Upper lobe of left lung (tissue), 6 donors: Measurements from ENCODE around the gene CLCN1. TPM values are rescaled to one million over a fixed set of nuclear protein-coding genes. Genes with fewer than 3 reads are reported as not detected.

ENCODE experiments used
- ATAC-seq, 2 donors: fragments of 200-7000 bp; cut with Tn5 transposase; one replicate each; pipeline ENCODE4 v1.9.1; 2022; ENCODE audit warnings: mild to moderate bottlenecking in 2 of 2, moderate library complexity in 2 of 2; ENCODE audit not compliant: low FRiP score in 2 of 2
- DNase-seq, 2 donors: peaks; one replicate each; pipeline ENCODE4 v3.0.0-alpha.2; 2019 to 2020
- H3K27ac ChIP-seq, 4 donors: fragments of 200-600 bp; sonication (generic); one replicate each; pipeline ENCODE4 v1.5.1; 2016 to 2019
- H3K27me3 ChIP-seq, 4 donors: fragments of 200-600 bp; sonication (generic); one replicate each; pipeline ENCODE4 v1.5.1; 2017 to 2019
- H3K36me3 ChIP-seq, 4 donors: fragments of 200-600 bp; sonication (generic); one replicate each; pipeline ENCODE4 v1.5.1; 2016 to 2019
- H3K4me1 ChIP-seq, 4 donors: fragments of 200-600 bp; sonication (generic); one replicate each; pipeline ENCODE4 v1.5.1; 2018 to 2019
- H3K4me3 ChIP-seq, 4 donors: fragments of 200-600 bp; sonication (generic); one replicate each; pipeline ENCODE4 v1.5.1; 2017 to 2019; ENCODE audit warnings: mild to moderate bottlenecking in 2 of 4, moderate library complexity in 1 of 4
- H3K9me3 ChIP-seq, 4 donors: fragments of 200-600 bp; sonication (generic); one replicate each; pipeline ENCODE4 v1.5.1; 2018 to 2019
- EP300 ChIP-seq, 4 donors: sonication (generic); formaldehyde crosslinking; IDR thresholded peaks; one replicate each; pipeline ENCODE4 v1.5.1; 2017; ENCODE audit warnings: antibody characterized with exemption in 4 of 4, control low read depth in 2 of 4
- POLR2A ChIP-seq, 4 donors: fragments of 450-650 bp; IDR thresholded peaks; one replicate each; pipeline ENCODE4 v1.5.1; 2016 to 2017; ENCODE audit warnings: antibody characterized with exemption in 4 of 4, mild to moderate bottlenecking in 2 of 4
- POLR2AphosphoS5 ChIP-seq, 2 donors: sonication (generic); formaldehyde crosslinking; IDR thresholded peaks; one replicate each; pipeline ENCODE4 v1.5.1; 2017; ENCODE audit warnings: antibody characterized with exemption in 2 of 2
- WGBS, 2 donors: methylation state at CpG; one replicate each; pipeline ENCODE4 v1.1.5; 2017 to 2018; 5-methylcytosine and 5-hydroxymethylcytosine counted together
- total RNA-seq, 6 donors: library from RNA; depleted of rRNA in 4 of 6; stranded (reverse); fragments of >200 nt in 4 of 6; gene quantifications; one replicate each; pipeline versions ENCODE4 v1.1.0 to v1.2.1, GENCODE V29; 2016 to 2021
- TF ChIP-seq, protein P1 (sequence below), 6 experiments: fragments of 450-650 bp in 4 of 6; fragments of 200-600 bp in 2 of 6; sonication (generic) in 2 of 6; IDR thresholded peaks; one replicate each; pipeline ENCODE4 v1.5.1; 2016 to 2019; ENCODE audit warnings: antibody characterized with exemption in 6 of 6
- donor health status: DM: no; HTN: no; CAD: no; lungs with moderate emphysema.
- donor health status: DM: no; HTN: yes; CAD: no; lungs with severe emphysema.

The CLCN1 gene
- total RNA-seq, 6 donors from 2014 or later = 0.10 TPM; not detected in 5

DNA sequence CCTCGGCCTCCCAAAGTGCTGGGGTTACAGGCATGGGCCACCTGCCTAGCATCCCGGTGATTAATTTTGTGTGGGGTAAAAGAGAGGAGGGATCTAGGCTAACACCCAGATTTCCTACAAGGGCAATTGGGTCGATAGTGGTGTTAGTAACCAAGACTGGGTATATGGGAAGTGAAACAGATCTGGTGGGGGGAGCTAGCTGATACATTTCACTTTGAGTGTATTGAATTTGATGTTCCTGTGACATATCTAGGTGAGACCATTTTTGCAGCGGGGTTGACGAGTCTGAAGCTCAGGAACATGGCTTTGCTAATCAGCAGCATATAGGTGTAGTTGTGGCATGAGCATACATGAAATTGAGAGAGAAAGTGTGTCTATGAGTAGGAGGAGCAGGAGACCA lies 12.0 kb downstream of the CLCN1 start:
- Histone ChIP-seq H3K4me3 (no peak overlapping the region), H3K4me1 (peaks cover 0 to 2% (median 0%) of the 10 kb centered on the region in 4 donors), H3K27me3 (no peaks in the 10 kb centered on the region), H3K27ac (no peak overlapping the region), H3K9me3 (no peaks in the 10 kb centered on the region), H3K36me3 (no peaks in the 10 kb centered on the region)
- WGBS, 2 donors = 87 to 88% methylated on average over 5 of the region's 5 CpGs
- no peak for ATAC-seq
- TF ChIP-seq, protein P1, sequence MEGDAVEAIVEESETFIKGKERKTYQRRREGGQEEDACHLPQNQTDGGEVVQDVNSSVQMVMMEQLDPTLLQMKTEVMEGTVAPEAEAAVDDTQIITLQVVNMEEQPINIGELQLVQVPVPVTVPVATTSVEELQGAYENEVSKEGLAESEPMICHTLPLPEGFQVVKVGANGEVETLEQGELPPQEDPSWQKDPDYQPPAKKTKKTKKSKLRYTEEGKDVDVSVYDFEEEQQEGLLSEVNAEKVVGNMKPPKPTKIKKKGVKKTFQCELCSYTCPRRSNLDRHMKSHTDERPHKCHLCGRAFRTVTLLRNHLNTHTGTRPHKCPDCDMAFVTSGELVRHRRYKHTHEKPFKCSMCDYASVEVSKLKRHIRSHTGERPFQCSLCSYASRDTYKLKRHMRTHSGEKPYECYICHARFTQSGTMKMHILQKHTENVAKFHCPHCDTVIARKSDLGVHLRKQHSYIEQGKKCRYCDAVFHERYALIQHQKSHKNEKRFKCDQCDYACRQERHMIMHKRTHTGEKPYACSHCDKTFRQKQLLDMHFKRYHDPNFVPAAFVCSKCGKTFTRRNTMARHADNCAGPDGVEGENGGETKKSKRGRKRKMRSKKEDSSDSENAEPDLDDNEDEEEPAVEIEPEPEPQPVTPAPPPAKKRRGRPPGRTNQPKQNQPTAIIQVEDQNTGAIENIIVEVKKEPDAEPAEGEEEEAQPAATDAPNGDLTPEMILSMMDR (IDR thresholded peaks at IDR 0.05) = no peak
- TF ChIP-seq POLR2A (IDR thresholded peaks at IDR 0.05) (no peak), EP300 (IDR thresholded peaks at IDR 0.05) (no peak), POLR2AphosphoS5 (IDR thresholded peaks at IDR 0.05) (no peak)
- no peak for DNase-seq

DNA sequence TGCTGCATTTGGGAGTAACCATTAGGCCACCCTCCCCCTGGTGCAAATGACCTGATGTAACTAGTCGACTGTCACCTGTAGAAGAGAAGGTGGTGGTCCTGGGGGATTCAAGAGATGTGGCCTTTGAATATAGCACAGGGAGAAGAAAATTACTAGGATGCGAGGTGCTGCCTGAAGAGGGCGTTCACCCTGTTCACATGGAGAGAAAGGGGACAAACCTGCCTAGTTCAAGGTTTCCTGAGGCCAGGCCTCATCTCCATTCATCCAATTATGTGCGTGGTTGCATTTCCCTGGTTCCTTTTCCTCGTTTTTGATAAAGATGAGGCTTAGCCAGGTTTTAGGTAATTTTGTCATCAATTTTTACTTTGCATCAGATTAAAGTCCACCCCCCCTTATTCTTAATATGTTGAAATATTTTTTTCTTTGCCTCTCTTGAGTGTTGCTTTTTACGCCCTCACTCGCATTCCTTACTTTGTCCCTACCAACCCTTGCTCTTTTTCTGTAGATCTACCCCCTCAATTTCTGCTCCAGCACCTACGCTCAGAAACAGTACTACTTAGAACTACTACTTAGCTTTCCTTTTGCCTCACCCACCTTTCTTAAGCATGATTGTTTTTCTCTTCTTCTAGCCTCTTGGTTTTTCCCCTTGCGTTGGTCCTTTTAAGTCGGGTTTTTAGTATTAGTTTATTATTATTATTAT lies 13.7 kb downstream of the CLCN1 start:
- no peaks in the 10 kb centered on the region for H3K27me3 ChIP-seq
- H3K36me3 ChIP-seq = no peaks in the 10 kb centered on the region
- no peak overlapping the region for H3K27ac ChIP-seq
- TF ChIP-seq EP300 (IDR thresholded peaks at IDR 0.05) (no peak), POLR2AphosphoS5 (IDR thresholded peaks at IDR 0.05) (no peak), POLR2A (IDR thresholded peaks at IDR 0.05) (no peak)
- TF ChIP-seq, protein P1 (IDR thresholded peaks at IDR 0.05) = no peak
- 88 to 91% methylated on average over 10 of the region's 10 CpGs for WGBS, 2 donors
- H3K4me1 ChIP-seq = no peaks in the 10 kb centered on the region
- H3K9me3 ChIP-seq = no peaks in the 10 kb centered on the region
- DNase-seq = no peak
- ATAC-seq = no peak
- no peak overlapping the region for H3K4me3 ChIP-seq

DNA sequence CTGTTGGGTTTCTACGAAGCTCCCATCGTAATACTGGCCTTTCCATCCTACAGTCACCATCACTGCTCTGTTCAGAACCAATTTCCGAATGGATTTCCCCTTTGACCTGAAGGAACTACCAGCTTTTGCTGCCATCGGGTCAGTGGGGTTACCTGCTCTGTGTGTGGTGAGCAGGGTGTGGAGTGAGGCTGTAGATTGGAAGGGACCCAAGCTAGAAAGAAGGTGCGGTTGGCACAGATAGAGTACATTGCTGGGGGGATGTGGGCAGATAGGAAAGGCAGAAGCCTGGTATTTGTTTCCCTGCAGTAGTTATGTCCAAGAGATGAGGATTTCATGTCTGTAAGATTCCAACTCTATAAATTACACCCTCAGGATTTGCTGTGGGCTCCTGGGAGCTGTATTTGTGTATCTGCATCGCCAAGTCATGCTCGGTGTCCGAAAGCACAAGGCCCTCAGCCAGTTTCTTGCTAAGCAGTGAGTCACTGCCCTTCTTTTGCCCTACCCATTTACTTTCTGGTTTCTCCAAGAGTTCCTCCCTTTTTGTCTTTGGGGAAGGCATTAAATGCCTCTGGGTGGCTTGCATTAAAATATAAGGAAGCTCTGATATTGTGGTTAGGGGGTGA lies 15.4 kb downstream of the CLCN1 start:
- no peaks in the 10 kb centered on the region for H3K9me3 ChIP-seq
- no peaks in the 10 kb centered on the region for H3K27me3 ChIP-seq
- no peak overlapping the region for H3K4me3 ChIP-seq
- H3K36me3 ChIP-seq = no peaks in the 10 kb centered on the region
- no peak overlapping the region for H3K27ac ChIP-seq
- DNase-seq = no peak
- TF ChIP-seq, protein P1 (IDR thresholded peaks at IDR 0.05) = no peak
- TF ChIP-seq POLR2AphosphoS5 (IDR thresholded peaks at IDR 0.05) = no peak
- TF ChIP-seq EP300 (IDR thresholded peaks at IDR 0.05) = no peak
- TF ChIP-seq POLR2A (IDR thresholded peaks at IDR 0.05) = no peak
- WGBS, 2 donors = 82 to 84% methylated on average over 8 of the region's 8 CpGs
- H3K4me1 ChIP-seq = no peaks in the 10 kb centered on the region
- peak in 1 of 2 donors; percentile 82 for ATAC-seq

DNA sequence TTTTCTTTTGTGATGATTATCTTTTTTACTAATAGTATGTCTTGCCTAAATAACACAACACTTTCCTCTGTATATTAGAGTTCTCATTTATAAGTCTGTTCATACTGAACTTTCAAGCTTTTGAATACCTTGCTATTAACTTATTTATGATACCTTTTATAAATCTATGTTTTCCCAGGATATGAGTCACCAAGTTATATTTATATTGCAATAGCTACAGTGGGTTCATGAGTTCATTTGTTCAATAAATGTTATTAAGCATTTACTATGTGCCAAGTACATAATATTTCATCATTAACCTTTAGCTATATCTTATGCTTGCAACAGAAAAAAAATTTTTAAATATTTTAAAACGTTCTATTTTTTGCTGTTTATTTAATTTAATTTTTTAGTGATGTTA lies 18.3 kb downstream of the CLCN1 start:
- Histone ChIP-seq H3K27ac (no peak overlapping the region), H3K36me3 (no peaks in the 10 kb centered on the region), H3K9me3 (no peaks in the 10 kb centered on the region), H3K4me3 (no peak overlapping the region), H3K4me1 (no peaks in the 10 kb centered on the region), H3K27me3 (no peaks in the 10 kb centered on the region)
- DNase-seq = no peak
- 41 to 73% methylated on average over 1 of the region's 1 CpG for WGBS, 2 donors
- ATAC-seq = no peak
- TF ChIP-seq, protein P1 (IDR thresholded peaks at IDR 0.05) = no peak
- TF ChIP-seq POLR2A (IDR thresholded peaks at IDR 0.05) (no peak), POLR2AphosphoS5 (IDR thresholded peaks at IDR 0.05) (no peak), EP300 (IDR thresholded peaks at IDR 0.05) (no peak)
